Fibroblast of lung (primary cell): ENCODE results near the gene UBE4B.

Experiments used
- EZH2 ChIP-seq: IDR thresholded peaks from 2 replicates; pipeline ENCODE4 v1.5.1; 2012; ENCODE audit warnings: low read length, control low read depth, mild to moderate bottlenecking; ENCODE audit errors: missing control alignments
- TF ChIP-seq, protein P1 (sequence below), 2 donors: IDR thresholded peaks in 1 of 2; conservative IDR thresholded peaks in 1 of 2; 1 replicate in 1 of 2; 2 replicates in 1 of 2; pipeline ENCODE4 v1.5.1; 2011 to 2012; ENCODE audit warnings: low read length in 2 of 2, control low read depth in 1 of 2, inconsistent platforms in 1 of 2, low read depth in 1 of 2, mild to moderate bottlenecking in 1 of 2

DNA sequence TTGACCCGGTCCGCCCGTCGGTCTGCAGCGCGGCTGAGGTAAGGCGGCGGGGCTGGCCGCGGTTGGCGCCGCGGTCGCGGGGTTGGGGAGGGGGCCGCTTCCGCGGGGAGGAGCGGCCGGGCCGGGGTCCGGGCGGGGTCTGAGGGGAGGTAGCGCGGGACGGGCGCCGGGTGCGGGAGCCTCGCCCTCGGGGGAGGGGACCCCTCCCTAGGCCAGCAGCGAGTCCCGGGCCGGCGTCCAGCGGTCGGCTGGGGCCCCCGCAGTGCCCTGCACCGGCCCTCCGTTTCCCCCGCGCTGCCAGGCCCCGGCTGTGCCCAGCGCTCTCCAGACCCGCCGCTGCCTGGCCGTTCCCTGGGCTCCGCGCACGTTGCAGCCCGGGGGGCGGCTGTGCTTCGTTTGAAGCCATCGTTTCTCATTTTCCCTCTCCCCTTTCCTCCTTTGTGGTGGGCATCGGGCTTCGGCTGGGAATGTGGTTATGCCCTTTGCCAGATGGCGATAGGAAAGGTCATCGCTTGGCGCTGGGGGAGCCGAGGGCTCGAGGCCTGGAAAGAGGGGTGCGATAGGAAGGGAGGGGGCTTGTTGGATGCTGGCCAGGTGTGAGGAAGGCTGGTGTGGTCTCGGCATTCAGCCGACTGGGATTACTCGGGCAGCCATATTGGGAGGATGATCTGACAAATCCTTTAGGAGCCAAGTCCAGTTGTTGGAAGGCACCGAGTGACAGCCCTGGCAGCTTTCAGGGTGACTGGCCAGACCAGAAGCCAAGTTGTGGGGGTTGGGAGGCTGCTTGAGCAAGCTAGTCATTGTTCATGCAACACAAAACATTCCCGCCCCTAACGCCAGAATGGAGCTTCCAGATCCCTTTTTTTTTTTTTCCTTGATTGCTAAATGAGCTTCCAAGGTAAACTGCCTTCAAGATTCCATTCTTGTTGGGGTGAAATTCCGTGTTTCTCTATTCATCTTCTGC is 178.4 kb downstream of the UBE4B start:
- TF ChIP-seq, protein P1, sequence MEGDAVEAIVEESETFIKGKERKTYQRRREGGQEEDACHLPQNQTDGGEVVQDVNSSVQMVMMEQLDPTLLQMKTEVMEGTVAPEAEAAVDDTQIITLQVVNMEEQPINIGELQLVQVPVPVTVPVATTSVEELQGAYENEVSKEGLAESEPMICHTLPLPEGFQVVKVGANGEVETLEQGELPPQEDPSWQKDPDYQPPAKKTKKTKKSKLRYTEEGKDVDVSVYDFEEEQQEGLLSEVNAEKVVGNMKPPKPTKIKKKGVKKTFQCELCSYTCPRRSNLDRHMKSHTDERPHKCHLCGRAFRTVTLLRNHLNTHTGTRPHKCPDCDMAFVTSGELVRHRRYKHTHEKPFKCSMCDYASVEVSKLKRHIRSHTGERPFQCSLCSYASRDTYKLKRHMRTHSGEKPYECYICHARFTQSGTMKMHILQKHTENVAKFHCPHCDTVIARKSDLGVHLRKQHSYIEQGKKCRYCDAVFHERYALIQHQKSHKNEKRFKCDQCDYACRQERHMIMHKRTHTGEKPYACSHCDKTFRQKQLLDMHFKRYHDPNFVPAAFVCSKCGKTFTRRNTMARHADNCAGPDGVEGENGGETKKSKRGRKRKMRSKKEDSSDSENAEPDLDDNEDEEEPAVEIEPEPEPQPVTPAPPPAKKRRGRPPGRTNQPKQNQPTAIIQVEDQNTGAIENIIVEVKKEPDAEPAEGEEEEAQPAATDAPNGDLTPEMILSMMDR (conservative IDR thresholded peaks at IDR 0.05 in 1 of 2, IDR thresholded peaks at IDR 0.05 in 1 of 2; ENCODE audit: low read depth in 1 of 2, low read length in 2 of 2): no peak
- TF ChIP-seq EZH2: no peak
